Sigmoid colon (tissue), 4 donors: ENCODE results near the gene PMM2.

Source experiments
- CTCF ChIP-seq, 4 experiments: fragments of 450-650 bp in 3 of 4; fragments of 200-600 bp in 1 of 4; IDR thresholded peaks; one replicate each; pipeline ENCODE4 v1.5.1; 2016 to 2019; ENCODE audit warnings: antibody characterized with exemption in 4 of 4, mild to moderate bottlenecking in 3 of 4, moderate library complexity in 2 of 4
- EP300 ChIP-seq, 4 donors: sonication (generic); formaldehyde crosslinking; IDR thresholded peaks; one replicate each; pipeline ENCODE4 v1.6.1; 2017; ENCODE audit warnings: antibody characterized with exemption in 4 of 4
- POLR2A ChIP-seq, 2 donors: fragments of 450-650 bp; IDR thresholded peaks; one replicate each; pipeline ENCODE4 v1.6.1; 2016; ENCODE audit warnings: antibody characterized with exemption in 2 of 2, mild to moderate bottlenecking in 2 of 2, moderate library complexity in 2 of 2
- POLR2AphosphoS5 ChIP-seq, 4 donors: sonication (generic); formaldehyde crosslinking; IDR thresholded peaks; one replicate each; pipeline ENCODE4 v1.6.1; 2017; ENCODE audit warnings: antibody characterized with exemption in 4 of 4

- TF ChIP-seq POLR2AphosphoS5 (IDR thresholded peaks at IDR 0.05) (no peak), CTCF (IDR thresholded peaks at IDR 0.05) (no peak), EP300 (IDR thresholded peaks at IDR 0.05) (no peak), POLR2A (IDR thresholded peaks at IDR 0.05) (no peak)
These were observed 6.7 kb downstream of the PMM2 start for GRCh38 chr16:8804313-8804712.
